Umbilical cord (tissue), 2 donors: ENCODE results near the gene FOS. TPM values are rescaled to one million over a fixed set of nuclear protein-coding genes. Genes with fewer than 3 reads are reported as not detected.

Experiments
- DNase-seq: peaks from one replicate; pipeline ENCODE4 v3.0.0-alpha.2; 2015; ENCODE audit warnings: low spot score
- total RNA-seq: library from RNA; depleted of rRNA; stranded (reverse); fragments of >200 nt; gene quantifications from one replicate; pipeline ENCODE4 v1.2.3, GENCODE V29; 2014; ENCODE audit warnings: low replicate concordance; ENCODE audit not compliant: insufficient read depth

Gene FOS
- total RNA-seq, 1 donor from 2014 or later, result 1,307 TPM

DNA sequence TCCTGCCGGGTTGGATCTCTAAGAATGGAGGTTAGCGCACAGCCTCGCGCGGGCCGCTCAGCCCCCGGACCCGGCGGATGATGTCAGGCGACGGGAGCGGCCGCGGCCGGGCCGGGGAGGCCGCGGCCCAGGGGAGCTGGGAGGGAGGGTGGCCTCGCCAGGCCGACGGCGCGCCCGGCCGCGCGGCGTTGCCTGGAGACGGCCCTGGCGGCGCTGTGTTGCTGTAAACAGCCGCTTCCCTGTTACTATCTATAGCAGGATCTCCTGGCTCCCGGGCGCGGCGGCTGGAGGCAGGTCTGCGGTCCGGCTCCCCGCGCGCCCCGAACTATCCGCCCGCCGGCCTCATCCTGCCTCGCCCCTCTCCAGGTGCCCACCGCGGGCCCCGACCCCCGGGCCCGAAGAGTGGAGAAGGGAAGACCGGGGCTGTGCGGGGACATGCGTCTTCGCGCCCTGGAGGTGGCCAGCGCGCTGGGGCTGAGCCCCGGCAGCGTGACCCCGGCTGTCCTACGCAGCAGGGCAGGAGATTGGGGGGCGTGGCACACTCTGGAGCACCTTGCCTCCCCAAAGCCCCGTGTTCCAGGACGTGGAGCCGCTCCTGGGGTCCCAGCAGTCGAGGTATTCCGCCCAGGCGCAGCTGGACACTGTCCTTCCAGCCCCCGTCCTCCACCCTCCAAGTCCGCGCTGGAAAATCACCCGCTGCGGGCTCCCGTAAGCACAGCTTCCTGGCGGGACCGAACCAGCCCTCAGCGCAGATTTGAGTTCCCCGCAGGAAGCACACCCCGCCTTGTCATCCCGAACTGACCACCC is 1.4 kb upstream of the FOS start:
- peak; percentile 92 for DNase-seq

DNA sequence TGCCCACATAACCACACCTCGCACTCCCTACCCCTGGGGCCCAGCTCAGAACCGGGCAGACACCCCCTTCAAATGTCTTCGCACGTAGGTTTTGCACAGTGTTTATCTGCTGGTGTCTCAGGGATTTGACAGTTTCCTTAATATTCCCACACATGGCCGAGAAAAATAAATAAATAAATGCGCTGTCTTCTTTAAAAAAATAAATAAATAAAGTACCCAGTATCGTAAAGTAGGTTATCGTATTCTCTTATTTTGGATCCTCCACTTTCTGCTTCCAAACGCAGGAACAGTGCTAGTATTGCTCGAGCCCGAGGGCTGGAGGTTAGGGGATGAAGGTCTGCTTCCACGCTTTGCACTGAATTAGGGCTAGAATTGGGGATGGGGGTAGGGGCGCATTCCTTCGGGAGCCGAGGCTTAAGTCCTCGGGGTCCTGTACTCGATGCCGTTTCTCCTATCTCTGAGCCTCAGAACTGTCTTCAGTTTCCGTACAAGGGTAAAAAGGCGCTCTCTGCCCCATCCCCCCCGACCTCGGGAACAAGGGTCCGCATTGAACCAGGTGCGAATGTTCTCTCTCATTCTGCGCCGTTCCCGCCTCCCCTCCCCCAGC is 710 bp upstream of the FOS start:
- no peak for DNase-seq

DNA sequence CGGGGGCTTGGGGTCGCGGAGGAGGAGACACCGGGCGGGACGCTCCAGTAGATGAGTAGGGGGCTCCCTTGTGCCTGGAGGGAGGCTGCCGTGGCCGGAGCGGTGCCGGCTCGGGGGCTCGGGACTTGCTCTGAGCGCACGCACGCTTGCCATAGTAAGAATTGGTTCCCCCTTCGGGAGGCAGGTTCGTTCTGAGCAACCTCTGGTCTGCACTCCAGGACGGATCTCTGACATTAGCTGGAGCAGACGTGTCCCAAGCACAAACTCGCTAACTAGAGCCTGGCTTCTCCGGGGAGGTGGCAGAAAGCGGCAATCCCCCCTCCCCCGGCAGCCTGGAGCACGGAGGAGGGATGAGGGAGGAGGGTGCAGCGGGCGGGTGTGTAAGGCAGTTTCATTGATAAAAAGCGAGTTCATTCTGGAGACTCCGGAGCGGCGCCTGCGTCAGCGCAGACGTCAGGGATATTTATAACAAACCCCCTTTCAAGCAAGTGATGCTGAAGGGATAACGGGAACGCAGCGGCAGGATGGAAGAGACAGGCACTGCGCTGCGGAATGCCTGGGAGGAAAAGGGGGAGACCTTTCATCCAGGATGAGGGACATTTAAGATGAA is 630 bp downstream of the FOS start:
- peak; percentile 74 for DNase-seq

DNA sequence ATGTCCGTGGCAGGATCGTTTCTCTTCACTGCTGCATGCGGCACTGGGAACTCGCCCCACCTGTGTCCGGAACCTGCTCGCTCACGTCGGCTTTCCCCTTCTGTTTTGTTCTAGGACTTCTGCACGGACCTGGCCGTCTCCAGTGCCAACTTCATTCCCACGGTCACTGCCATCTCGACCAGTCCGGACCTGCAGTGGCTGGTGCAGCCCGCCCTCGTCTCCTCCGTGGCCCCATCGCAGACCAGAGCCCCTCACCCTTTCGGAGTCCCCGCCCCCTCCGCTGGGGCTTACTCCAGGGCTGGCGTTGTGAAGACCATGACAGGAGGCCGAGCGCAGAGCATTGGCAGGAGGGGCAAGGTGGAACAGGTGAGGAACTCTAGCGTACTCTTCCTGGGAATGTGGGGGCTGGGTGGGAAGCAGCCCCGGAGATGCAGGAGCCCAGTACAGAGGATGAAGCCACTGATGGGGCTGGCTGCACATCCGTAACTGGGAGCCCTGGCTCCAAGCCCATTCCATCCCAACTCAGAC is 1.2 kb downstream of the FOS start:
- DNase-seq, result no peak

DNA sequence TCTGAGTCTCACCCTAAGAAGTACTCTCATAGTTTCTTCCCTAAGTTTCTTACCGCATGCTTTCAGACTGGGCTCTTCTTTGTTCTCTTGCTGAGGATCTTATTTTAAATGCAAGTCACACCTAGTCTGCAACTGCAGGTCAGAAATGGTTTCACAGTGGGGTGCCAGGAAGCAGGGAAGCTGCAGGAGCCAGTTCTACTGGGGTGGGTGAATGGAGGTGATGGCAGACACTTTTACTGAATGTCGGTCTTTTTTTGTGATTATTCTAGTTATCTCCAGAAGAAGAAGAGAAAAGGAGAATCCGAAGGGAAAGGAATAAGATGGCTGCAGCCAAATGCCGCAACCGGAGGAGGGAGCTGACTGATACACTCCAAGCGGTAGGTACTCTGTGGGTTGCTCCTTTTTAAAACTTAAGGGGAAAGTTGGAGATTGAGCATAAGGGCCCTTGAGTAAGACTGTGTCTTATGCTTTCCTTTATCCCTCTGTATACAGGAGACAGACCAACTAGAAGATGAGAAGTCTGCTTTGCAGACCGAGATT is 1.7 kb downstream of the FOS start:
- DNase-seq, result no peak

DNA sequence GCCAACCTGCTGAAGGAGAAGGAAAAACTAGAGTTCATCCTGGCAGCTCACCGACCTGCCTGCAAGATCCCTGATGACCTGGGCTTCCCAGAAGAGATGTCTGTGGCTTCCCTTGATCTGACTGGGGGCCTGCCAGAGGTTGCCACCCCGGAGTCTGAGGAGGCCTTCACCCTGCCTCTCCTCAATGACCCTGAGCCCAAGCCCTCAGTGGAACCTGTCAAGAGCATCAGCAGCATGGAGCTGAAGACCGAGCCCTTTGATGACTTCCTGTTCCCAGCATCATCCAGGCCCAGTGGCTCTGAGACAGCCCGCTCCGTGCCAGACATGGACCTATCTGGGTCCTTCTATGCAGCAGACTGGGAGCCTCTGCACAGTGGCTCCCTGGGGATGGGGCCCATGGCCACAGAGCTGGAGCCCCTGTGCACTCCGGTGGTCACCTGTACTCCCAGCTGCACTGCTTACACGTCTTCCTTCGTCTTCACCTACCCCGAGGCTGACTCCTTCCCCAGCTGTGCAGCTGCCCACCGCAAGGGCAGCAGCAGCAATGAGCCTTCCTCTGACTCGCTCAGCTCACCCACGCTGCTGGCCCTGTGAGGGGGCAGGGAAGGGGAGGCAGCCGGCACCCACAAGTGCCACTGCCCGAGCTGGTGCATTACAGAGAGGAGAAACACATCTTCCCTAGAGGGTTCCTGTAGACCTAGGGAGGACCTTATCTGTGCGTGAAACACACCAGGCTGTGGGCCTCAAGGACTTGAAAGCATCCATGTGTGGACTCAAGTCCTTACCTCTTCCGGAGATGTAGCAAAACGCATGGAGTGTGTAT is 2.4 kb downstream of the FOS start:
- peak; percentile 43 for DNase-seq

DNA sequence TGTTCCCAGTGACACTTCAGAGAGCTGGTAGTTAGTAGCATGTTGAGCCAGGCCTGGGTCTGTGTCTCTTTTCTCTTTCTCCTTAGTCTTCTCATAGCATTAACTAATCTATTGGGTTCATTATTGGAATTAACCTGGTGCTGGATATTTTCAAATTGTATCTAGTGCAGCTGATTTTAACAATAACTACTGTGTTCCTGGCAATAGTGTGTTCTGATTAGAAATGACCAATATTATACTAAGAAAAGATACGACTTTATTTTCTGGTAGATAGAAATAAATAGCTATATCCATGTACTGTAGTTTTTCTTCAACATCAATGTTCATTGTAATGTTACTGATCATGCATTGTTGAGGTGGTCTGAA is 3.0 kb downstream of the FOS start:
- peak; percentile 38 for DNase-seq

DNA sequence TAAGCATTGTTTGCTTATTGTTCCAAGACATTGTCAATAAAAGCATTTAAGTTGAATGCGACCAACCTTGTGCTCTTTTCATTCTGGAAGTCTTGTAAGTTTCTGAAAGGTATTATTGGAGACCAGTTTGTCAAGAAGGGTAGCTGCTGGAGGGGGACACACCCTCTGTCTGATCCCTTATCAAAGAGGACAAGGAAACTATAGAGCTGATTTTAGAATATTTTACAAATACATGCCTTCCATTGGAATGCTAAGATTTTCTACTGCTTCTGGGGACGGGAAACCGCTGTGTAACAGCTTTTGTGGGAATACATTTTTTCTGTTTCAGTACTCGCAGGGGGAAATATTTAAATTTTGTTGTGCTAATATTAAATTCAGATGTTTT is 3.5 kb downstream of the FOS start:
- DNase-seq, result peak; percentile 59

DNA sequence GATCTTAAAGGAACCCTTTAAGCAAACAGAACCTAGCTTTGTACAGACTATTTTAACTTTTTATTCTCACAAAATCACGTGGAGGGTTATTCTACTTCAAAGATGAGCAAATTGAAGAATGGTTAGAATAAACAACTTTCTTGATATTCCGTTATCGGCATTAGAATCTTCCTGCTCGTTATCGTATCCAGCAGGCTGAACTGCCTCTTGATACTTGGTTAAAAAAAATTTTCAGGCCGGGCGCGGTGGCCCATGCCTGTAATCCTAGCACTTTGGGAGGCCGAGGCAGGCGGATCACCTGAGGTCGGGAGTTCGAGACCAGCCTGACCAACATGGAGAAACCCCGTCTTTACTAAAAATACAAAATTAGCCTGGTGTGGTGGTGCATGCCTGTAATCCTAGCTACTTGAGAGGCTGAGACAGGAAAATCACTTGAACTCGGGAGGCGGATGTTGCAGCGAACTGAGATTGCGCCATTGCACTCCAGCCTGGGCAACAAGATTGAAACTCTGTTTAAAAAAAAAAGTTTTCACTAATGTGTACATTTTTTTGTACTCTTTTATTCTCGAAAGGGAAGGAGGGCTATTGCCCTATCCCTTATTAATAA is 4.0 kb downstream of the FOS start:
- peak; percentile 59 for DNase-seq

DNA sequence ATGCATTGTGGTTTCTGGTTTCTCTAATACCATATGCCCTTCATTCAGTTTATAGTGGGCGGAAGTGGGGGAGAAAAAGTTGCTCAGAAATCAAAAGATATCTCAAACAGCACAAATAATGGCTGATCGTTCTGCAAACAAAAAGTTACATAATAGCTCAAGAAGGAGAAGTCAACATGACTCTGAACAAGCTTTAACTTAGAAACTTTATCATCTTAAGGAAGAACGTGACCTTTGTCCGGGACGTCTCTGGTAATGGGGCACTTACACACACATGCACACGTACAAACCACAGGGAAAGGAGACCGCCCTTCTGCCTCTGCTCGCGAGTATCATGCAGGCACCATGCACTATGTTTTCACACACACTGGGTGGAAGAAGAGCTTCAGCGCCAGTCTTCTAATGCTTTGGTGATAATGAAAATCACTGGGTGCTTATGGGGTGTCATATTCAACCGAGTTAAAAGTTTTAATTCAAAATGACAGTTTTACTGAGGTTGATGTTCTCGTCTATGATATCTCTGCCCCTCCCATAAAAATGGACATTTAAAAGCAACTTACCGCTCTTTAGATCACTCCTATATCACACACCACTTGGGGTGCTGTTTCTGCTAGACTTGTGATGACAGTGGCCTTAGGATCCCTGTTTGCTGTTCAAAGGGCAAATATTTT is 4.7 kb downstream of the FOS start:
- DNase-seq, result peak; percentile 70

DNA sequence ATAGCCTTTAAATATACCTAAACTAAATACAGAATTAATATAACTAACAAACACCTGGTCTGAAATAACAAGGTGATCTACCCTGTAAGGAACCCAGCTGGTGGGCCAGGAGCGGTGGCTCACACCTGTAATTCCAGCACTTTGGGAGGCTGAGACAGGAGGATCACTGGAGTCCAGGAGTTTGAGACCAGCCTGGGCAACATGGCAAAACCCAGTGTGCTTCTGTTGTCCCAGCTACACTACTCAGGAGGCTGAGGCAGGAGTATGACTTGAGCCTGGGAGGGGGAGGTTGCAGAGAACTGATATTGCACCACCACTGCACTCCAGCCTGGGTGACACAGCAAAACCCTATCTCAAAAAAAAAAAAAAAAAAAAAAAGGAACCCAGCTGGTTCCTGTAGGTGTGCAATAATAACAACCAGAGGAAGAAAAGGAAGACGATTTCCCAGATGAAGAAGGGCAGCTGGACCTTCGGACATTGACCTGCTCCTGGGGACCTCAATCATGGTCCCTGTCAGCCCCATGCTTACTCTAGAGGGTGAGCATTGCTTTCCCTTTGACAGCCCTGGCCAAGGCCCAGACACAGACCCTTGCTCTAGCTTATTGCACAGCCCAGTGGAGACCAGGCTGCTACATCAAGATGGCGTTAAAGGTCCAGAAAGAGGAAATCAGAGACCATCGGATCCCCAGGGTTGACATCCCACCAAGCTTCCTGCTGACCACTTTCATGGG is 5.4 kb downstream of the FOS start:
- DNase-seq, result peak; percentile 73

DNA sequence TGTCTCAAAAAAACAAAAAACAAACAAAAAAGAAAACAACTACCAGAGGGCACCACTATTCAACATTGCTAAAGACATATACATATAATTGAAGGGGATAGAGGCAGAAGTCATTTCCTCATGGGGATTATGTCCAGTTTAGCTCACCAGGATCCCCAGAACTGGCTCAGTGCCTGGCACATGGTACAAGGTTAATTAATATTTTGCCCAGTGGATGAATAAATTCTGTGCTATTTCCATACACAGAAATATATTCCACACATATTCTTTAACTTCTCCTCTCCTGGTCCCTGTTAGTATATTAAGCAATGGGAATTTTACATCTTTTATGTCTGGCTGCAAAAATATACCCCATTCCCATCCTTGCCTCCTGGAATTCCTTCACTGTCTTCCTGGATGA is 6.7 kb downstream of the FOS start:
- DNase-seq, result no peak

DNA sequence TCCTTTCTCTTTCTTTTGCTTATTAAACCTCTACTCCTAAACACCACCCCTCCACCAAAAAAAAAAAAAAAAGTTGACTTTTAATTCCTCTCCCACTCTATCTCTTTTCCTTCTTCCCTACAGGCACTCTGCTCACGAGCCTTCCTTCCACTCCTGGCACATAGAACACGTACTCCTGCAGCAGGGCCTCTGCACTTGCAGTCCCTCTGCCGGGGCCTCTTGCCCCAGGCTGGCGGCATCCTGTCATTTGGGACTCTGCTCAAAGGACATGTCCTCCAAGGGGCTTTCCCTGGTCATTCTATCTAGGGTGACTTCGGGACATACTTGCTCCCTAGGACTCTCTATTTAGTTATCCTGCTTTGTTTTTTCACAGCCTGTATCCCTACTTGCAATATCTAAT is 7.7 kb downstream of the FOS start:
- DNase-seq, result peak; percentile 70

DNA sequence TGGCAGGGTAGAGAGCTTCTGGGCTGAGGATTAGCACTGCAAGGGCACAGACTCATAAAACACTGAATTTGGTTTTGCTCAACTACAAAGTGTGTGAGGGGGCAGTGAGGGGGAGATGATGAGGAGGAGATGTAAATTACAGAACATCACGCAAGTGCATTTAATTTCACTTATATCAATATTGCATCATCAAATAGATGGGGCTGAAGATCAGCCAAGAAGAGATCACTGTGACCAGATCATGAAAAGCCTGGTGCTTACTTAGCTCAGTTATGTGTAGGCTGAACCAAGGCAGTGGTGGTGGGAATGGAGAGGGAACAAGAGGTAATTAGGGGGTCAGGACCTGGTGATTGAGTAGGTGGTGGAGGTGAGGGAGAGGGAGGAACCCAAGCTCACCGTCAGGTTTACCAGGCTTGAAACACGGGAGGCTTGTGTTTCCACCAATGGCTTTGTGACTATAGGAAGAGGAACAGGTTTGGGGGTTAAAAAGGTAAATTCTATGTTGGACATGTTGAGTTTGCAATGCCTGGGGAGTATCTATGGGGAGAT is 11.3 kb downstream of the FOS start:
- DNase-seq, result no peak

DNA sequence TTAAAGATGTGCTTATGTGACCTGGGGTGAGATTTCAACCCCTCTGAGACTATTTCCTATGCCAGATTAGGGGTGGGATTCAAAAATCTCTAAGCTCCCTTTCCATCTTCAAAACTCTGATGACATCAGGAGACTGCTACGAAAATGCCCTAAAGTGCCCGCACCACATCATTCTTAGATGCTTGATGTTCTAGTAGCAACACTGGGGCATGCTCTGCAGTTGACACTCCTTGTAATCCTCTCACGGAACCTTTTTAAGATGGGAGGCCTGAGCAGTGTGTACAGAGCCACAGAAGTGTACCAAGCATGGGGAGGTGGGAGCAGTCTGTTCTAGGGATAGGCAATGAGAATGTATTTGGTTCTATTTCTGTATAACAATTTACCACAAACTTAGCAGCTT is 12.2 kb downstream of the FOS start:
- DNase-seq, result no peak

DNA sequence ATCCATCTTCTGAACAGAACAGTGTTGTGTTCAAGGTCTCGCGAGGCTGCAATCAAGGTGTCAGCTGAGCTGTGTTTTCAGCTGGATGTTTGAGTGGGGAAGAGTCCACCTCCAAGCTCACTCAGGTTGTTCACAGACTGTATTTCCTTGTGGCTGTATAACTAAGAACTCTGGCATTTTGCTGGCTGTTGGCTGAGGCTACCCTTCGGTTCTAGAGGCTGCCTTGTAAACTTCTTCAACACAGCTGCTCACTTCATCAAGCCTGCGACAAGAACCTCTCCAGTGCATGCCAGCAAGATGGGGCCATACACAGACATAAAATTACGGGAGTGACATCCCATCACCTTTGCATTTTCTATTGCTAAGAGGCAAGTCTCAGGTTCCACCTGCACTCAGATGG is 12.7 kb downstream of the FOS start:
- no peak for DNase-seq

DNA sequence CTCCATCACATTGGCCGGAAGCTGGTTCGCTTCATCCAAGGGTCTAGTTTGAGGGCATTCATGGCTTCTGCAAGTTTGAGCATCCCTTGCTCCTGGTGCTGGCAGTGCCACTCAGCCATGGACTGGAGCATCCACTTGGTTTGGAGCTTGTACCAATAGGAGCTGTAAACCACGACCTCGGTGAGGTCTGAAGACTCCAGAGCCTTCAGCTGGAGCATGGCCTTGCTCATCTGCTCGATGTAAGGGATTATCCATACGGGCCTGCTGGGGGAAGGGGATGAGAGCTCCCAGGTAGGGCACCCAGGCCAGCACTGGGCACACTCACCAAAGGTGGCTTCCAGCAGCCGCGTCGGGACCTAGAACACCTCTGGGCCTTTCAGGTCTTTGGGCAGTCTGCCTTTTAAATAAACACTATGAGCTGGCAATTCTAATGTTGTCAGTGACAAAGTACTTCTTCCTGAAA is 13.5 kb downstream of the FOS start:
- no peak for DNase-seq

DNA sequence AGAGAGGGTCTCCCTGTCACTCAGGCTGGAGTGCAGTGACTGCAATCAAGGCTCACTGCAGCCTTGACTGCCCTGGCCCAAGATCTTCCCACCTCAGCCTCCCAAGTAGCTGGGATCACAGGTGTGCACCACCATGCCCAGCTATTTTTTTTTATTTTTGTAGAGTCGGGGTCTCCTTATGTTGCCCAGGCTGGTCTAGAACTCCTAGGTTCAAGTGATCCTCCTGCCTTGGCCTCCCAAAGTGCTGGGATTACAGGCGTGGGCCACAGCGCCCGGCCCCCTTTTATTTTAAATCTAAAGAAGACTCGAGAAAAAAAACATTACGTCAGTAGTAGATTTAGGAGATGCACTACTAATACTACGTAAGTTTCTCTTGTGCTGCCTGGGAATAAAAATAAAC is 14.3 kb downstream of the FOS start:
- no peak for DNase-seq

DNA sequence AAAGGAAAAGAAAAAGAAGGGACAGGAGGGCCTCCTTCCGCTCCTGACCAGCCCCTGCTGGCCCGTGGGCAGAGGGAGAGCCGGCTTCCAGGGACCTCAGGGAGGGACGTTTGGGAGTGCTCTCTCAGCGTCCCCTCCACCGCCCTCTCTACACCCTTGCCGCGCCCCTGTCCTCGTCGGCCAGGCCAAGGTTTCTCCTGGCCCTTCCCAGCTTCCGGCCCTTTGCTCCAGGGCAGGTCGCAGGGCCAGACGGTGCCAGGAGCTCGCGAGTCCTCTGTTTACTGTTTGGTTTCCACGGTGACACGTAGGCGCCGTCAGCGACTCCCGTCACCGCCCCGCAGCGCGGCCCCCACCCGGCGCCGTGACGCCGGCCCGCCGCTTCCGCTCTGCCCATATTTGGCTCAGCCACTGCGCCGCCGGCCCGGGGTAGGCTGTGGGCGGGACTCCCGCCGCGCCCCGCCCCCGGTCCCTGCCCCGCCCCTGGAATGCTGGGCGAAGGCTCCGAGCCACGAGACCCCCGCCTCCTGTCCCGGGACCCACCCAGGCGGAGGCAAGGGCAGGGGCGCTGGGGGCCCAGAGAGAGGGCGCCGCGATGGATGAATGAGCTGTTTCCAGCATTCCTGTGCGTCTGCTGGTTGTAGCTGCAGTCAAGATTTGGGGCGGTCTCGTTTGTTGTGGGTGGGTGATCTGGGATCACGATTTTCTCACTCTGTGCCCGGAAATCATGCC is 15.5 kb downstream of the FOS start:
- DNase-seq, result peak; percentile 98
